Measurements from ENCODE around the gene NOTCH4.

Gene NOTCH4

DNA sequence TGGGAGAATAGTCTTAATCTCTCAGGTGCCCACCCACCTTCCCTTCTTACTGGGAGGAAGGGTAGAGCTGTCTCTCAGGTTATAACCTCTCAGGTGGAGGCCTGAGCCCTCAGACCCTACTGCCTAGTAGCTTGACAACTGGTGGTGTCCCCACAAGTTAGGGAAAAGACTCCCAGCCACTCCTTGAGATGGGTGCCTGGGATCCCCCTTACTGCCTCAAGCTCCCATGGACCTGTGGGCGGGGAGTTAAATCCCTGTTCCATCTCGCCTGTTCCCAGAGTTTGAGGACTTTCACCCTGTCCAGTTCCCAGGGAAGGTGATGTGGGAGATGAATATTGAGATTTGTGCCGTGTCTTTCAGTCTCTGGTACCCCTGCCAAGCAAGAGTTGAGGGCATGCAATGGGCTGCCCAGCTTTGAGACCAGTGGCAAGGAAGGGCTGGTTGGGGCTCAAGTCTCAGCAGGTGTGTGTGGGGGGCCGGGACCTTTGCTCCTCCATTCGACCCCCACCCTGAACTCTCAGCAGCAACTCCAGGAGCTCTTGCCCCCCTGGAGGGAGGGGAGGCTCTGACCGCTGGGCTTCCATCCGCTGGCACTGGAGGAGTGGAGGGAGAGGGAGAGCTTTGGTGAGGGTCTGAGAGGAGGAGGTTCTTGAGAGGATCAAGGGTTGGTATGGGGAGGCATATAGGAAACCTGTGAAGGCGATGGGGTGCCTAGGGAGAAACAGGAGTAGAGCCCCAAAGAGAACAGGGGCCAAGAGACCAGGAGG, 32.8 kb downstream of the NOTCH4 start:
- no peak for TF ChIP-seq GATA2 (IDR thresholded peaks at IDR 0.05; ENCODE audit: low read depth, low read length)
- no peak for TF ChIP-seq GATA3 (IDR thresholded peaks at IDR 0.05; ENCODE audit: low read depth, low read length)

DNA sequence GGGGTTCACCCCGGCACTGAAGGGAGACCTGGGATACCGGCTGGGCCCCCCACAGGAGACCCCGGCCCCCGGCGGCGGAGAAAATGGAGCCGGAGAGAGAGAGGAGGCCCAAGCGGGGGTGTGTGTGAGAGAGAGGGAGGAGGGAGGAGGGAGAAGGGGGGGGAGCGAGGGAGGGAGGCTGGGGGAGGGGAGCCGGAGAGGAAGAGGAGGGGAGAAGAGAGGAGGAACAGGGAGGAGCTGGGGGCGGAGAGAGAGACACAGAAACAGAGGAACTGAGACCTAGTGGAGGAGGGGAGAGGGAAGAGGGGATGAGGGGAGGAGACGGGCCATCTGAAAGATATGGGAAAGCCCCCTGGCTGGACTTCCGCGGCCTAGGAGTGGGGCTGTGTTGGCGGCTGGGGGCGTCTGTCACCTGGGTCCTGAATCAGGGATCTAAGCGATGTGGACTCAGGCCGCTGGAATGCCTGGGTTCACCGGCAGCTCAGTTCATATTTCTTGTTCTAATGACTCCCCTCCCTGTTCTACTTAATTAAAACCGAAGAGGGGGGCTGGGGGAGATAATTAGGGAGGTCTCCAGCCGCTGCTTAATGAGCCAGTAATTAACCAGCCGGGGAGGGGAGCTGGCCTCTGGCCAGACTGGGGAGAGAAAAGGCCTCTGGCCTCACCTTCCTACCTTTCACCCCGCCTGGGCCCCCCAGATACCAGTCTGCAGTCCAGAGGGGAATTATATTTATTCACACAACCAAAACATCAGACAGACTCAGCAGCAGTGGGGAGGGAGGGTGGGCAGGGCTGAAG, 33.6 kb downstream of the NOTCH4 start, which contains the start of gene PBX2:
PBX2 (minus strand) TSS at position 149 of the 798 bp plus-strand sequence. CDS start 287 bp downstream, outside the sequence.
- TF ChIP-seq GATA3 (IDR thresholded peaks at IDR 0.05; ENCODE audit: low read depth, low read length) (no peak), GATA2 (IDR thresholded peaks at IDR 0.05; ENCODE audit: low read depth, low read length) (no peak)

DNA sequence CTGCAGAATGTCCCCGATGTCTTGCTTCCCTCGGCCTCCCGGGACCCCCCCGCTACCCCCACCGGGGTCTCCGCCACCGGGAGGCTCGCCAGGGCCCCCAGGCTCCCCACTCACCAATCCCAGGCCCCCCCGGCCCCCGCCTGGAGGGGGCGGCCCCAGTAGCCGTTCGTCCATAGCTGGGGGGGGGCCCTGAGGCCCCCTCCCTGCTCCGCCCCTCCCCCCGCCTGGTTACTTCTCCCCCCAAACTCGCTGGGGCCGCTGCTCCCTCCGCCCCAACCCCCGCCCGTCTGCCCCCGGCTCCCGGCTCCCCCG, 34.2 kb downstream of the NOTCH4 start:
- TF ChIP-seq GATA3 (IDR thresholded peaks at IDR 0.05; ENCODE audit: low read depth, low read length), result no peak
- TF ChIP-seq GATA2 (IDR thresholded peaks at IDR 0.05; ENCODE audit: low read depth, low read length), result no peak

DNA sequence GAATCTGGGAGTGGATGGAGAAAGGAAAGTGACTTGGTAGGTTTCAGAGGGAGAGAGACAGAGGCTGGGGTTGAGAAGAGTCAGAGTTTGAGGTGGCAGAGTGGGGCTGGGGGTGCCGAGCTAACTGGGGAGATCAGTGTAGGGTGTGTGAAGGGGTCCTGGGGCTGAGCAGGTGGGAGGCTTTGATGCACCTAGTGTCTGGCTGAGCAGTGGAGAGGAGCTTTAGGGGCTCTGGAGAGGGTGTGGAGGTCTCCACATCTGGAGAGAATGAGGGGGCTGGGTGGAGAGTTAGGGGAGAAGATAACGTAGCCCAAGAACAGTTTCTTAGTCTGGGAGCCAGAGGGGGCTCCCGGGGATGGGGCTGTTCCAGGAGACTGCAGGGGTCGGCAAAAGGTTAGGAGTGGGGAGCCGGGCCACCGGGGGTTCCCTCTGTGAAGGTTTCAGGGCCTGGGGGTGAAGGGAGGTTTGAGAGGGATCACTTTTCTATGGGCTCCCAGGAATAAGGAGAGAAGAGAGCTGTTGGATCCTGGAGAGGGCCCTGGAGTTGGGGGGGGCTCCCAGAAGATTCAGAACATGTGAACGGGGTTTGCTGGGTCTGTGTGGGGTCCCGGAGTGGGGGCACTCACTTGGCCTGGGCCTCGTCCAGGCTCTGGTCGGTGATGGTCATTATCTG, 34.7 kb downstream of the NOTCH4 start:
- TF ChIP-seq GATA2 (IDR thresholded peaks at IDR 0.05; ENCODE audit: low read depth, low read length), result no peak
- TF ChIP-seq GATA3 (IDR thresholded peaks at IDR 0.05; ENCODE audit: low read depth, low read length), result no peak

DNA sequence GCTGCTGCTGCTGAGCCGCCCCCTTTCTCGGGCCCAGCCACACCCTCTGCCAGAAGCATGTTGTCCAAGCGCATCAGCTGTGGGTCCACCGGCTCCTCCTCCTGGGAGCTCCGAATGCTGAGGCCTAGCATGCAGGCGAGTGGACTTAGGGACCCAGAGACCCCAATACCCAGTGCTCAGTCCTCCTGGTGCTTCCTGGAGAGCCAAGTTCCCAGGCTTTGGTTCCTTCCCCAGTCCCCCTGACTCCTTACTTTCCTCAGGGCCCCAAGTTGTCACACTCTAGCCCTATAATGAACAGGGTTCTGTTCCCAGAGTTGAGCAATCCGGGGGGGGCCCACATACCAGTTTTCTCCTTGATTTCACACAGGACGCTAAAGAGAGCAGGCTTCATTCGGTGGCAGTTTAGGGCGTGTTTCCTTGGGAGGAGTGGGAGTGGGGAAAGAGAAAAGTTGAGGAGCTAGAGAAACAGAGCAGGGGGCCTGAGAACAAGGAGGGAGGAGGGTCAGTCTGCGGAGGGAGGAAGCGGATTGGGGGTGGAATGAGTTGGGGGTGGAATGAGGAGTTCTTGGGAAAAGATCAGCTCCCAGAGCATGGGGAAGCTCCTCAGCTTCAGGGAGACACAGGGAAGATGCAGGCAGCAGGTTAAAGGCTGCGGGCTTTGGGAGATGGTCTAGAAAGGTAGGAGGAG, 35.3 kb downstream of the NOTCH4 start:
- no peak for TF ChIP-seq GATA3 (IDR thresholded peaks at IDR 0.05; ENCODE audit: low read depth, low read length)

DNA sequence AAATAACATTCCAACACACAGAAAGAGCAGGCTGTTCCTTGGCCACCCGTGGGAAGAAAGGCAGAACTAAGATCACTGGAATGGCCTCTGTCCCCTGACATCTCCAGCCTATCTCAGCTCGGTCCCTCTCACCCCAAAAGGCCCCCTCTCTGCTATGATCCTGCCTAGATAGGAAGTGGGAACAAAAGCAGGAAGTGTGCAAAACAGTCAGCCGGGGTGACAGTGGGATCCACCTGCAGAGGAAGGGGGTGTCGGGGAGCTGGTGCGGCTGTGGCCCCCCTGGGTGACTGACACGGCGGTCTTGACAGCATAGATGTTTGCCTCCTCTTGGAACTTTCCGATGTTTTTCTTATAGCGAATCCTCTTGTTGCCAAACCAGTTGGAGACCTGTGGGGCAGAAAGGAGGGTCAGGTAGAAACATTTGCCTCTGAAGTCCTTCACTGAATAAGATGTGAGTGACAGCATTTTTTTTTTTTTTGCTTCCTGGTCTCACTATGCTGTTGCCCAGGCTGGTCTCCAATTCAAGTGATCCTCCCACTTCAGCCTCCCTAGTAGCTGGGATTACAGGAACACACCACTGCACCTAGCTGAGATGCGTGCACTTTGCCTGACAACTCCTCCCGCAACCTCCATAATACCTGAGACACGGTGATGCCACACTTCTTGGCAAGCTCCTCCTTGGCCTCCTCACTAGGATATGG, 36.7 kb downstream of the NOTCH4 start:
- no peak for TF ChIP-seq GATA3 (IDR thresholded peaks at IDR 0.05; ENCODE audit: low read depth, low read length)
- TF ChIP-seq GATA2 (IDR thresholded peaks at IDR 0.05; ENCODE audit: low read depth, low read length), result no peak

DNA sequence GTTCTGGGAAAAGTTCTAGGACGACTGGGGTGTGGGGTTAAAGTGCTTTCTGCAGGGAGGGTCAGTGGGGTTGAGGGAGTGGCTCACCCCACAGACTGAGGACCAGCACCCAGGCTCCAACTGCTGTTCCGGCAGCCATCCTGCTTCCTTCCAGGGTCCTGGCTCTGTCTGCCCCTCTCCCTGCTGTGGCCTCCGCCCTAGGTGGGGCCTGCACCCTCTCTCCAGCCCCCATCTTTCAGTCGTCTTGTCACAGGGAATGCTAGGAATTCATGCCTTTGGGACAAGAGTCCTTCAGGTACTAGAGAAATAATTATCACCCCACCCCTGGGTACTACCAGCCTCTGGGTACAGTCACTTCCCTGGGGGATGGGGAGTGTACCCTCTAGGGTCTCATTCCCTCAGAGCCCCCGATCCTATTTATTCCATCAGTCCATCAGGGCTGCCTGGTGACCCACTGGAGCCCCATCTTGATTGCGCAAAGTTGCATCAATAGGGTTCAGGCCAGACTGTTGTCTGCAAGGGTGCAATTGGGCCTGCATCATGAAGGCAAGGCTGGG, 39.7 kb downstream of the NOTCH4 start, which contains the start of gene AGER:
AGER (minus strand) TSS at position 170 of the 557 bp plus-strand sequence; CDS start at position 139, 31 bp downstream.
- TF ChIP-seq GATA2 (IDR thresholded peaks at IDR 0.05; ENCODE audit: low read depth, low read length) (no peak), GATA3 (IDR thresholded peaks at IDR 0.05; ENCODE audit: low read depth, low read length) (no peak)

DNA sequence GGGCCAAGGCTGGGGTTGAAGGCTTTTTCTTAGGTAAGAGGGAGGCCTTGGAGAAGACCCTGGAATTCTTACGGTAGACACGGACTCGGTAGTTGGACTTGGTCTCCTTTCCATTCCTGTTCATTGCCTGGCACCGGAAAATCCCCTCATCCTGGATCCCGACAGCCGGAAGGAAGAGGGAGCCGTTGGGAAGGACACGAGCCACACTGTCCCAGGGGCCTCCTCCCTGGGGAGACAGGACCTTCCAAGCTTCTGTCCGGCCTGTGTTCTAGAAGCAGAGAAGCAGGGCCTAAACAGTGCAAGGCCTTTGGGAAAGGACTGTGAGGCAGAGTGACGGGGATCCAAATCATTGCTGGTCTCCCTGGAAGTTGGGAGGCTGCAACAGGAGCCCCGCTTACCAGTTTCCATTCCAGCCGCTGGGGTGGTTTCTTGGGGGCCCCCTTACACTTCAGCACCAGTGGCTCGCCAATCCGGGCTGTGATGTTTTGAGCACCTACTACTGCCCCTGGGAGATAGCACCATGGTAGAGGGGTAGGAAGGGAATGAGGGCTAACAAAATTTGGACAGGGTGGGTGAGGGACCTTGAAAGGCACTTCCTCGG, 40.3 kb downstream of the NOTCH4 start:
- TF ChIP-seq GATA2 (IDR thresholded peaks at IDR 0.05; ENCODE audit: low read depth, low read length) (no peak), GATA3 (IDR thresholded peaks at IDR 0.05; ENCODE audit: low read depth, low read length) (no peak)

DNA sequence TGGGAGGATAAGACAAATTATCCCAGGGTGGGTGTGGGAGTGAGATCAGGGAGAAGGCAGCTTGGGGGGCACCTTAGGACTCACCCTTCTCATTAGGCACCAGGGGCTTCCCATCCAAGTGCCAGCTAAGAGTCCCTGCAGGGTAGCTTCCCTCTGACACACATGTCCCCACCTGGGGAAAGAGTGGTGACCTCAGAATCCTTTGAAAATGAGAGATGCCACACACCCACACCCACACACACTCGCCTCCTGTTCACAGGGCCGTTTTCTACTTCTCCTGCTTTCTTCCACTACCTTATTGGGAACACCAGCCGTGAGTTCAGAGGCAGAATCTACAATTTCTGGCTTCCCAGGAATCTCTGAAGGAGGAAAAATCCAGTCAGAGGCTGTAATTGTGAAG, 40.8 kb downstream of the NOTCH4 start:
- TF ChIP-seq GATA3 (IDR thresholded peaks at IDR 0.05; ENCODE audit: low read depth, low read length) (no peak), GATA2 (IDR thresholded peaks at IDR 0.05; ENCODE audit: low read depth, low read length) (no peak)

DNA sequence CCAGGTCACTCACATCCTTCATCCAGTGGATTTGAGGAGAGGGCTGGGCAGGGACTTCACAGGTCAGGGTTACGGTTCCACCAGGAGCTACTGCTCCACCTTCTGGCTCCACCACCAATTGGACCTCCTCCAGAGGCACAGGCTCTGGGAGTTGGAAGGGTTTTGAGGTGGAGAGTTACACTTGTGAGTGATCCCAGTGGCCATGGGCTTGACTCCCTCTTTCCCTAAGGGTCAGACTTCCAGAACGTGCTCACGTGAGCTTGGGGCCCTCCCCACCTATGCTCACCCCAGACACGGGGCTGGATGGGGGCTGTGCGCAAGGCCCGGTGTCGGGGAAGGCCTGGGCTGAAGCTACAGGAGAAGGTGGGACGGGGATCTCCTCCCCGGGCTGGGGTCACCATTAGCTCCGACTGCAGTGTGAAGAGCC, 41.3 kb downstream of the NOTCH4 start:
- no peak for TF ChIP-seq GATA3 (IDR thresholded peaks at IDR 0.05; ENCODE audit: low read depth, low read length)

DNA sequence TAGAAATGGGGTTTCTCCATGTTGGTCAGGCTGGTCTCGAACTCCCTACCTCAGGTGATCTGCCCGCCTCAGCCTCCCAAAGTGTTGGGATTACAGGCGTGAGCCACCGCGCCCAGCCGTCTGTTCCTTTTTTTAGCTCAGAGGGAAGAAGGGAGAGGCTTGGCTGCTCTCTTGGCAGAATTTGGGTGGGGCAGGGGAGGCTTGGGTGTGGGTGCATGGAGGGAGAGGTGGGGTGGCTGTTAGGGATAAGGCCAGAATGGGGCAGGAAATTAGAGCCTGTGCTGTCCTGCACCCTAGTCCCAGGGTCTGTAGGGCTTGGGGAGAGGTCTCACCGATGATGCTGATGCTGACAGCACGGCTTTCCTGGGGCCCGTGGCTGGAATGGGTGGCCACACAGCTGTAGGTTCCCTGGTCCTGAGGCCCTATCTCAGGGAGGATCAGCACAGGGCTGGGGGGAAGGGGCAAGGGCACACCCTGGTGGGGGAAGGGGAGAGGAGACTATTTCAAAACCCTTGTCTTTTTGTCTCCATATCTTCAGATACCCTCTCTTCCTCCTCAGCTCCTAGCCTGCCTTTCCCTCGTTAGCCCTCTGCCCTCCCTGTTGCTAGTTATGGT, 41.8 kb downstream of the NOTCH4 start:
- no peak for TF ChIP-seq GATA3 (IDR thresholded peaks at IDR 0.05; ENCODE audit: low read depth, low read length)
- no peak for TF ChIP-seq GATA2 (IDR thresholded peaks at IDR 0.05; ENCODE audit: low read depth, low read length)

DNA sequence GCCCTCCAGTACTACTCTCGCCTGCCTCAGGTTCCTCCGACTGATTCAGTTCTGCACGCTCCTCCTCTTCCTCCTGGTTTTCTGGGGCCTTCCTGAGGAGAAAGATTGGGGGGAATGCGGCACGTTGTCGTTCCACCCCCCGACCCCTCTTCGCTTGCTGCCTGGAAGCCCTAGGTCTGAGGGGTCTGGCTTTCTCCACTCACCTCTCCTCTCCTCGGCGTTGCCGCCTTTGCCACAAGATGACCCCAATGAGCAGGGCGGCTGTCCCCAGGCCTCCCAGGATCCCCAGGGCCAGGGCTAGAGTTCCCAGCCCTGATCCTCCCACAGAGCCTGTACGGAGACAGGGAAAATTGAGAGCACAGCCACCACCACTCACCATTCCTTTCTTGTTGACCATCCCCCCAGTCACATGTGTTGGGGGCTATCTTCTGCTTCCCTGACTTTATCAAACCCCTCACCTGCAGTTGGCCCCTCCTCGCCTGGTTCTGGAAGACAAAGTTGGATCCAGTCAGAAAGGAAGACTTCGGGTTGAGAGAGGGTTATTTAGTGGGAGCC, 42.6 kb downstream of the NOTCH4 start:
- no peak for TF ChIP-seq GATA2 (IDR thresholded peaks at IDR 0.05; ENCODE audit: low read depth, low read length)
- TF ChIP-seq GATA3 (IDR thresholded peaks at IDR 0.05; ENCODE audit: low read depth, low read length), result no peak
